ENCODE measurements around the gene SEMA4C.

SEMA4C gene

DNA sequence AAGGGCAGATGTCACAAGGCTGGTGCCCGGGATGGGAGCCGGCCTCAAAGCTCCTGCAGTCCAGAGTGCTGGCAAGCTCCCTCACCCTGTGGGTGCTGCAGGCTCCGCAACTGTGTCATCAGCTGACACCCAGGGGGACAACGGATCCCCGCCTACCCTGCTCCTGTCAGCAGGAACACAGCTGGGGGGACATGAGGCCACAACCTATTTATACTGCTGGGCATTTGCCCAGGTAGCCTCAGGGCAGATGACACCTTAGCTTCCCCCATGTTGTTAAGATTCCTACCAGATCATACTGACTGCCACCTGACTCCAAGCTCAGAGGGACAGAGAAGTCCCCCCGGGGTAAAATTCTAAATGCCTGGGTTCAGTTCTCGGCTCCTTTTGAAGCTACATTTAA, 27.3 kb downstream of the SEMA4C start:
- no peak for DNase-seq (ENCODE audit: low spot score)

DNA sequence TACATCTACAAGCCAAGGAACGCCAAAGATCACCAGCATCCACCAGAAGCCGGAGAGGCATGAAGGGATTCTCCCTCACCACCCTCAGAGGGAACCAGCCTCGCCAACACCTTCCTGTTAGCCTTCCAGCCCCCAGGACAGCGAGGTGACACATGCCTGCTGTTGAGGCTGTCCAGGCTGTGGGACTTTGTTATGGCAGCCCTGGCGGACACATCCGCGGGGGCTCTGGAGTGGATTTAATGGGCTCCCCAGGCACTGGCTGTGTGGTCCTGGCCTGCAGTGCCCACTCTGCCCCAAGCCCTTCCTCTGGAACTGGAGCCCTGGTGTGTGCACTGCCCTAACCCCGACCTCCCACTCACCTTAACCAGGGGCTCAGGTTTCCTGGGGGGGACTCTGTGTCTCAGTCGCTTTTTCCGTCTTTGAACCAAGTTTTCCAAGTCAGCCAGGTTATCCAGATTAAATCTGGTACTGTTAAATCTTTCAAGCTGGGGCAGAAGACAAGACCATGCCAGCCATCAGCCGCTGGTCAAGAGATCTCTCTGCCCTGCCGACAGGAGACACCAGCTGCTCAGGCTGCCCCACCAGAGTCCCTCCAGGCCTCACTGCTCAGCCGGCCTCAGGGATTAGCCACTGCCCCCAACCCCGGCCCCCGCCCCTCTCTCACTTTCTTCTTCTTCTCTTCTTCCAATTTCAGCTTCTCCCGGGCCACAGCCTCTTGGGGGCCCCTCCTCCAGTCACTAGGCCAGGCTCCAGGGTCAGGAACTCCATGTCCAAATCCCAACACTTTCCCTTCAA, 28.0 kb downstream of the SEMA4C start:
- DNase-seq (ENCODE audit: low spot score) = no peak

DNA sequence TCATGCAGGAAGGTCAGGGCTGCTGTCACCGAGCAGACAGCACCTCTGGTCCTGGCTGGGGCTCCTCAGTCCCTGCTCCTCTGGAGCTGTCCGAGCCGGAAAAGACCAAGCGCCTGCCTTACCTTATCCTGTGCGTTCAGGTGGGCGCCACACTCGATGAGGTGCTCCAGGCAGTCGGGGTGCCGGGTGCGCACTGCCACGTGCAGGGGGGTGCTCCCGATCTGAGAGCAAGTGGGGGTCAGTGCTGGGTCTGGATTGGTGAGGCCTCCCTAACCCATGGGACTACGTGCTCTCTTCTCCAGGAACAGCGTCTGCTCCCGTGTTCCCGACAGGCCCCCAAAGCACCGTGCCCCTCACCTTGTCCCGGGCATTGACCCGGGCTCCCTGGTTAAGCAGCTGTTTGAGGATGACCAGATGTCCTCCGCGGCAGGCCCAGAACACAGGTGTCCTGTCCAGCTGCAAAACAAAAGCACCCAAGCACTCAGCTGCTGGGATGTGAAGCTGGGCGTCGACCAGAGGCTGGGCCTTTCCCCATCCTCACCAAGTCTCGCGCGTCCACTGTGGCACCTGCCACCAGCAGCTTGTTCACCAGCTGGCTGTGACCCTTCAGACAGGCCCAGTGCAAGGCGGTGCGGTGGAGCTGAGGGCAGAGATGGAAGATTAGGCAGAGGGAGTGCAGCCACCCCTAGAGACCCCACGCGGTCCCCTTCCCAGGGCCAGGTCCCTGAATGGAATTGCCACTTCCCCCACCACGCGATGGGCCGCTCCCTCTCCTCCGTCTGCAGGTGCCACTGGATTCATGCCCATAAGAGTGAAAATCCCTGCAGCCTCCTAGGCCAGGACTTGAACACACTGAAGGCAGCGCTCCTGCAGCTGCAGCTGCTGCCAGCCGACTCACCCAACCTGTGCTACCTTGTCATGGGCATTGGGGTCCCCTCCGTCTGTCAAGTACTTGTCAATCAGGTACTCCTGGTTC, 29.7 kb downstream of the SEMA4C start:
- DNase-seq (ENCODE audit: low spot score) = no peak

DNA sequence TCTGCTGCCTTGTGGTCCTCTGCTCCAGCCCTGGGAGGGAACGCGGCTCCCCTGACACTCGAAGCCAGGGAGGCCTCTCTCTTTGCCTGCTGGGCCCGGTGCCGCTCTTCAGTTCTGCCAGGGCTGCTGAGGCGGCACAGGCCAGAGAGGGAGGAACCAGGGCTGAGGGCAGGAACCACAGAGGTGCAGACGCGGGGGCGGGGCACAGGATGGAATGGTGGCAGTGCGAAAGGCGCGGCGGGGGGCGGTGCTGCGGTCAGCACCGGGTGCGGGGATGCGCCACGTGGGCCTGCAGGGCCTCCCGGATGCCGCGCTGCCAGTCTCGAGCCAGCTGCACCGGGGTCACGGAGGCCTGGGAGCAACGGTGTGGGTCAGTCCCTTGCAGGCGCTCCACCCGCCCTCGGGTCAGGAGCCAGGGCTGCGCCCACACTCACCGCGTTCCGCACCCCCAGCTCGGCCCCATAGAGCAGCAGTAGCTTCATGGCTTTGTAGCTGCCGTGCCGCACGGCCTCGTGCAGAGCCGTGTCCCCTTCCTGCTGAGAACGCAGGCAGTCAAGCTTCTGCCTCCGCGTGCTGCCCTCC, 30.5 kb downstream of the SEMA4C start:
- no peak for DNase-seq (ENCODE audit: low spot score)

DNA sequence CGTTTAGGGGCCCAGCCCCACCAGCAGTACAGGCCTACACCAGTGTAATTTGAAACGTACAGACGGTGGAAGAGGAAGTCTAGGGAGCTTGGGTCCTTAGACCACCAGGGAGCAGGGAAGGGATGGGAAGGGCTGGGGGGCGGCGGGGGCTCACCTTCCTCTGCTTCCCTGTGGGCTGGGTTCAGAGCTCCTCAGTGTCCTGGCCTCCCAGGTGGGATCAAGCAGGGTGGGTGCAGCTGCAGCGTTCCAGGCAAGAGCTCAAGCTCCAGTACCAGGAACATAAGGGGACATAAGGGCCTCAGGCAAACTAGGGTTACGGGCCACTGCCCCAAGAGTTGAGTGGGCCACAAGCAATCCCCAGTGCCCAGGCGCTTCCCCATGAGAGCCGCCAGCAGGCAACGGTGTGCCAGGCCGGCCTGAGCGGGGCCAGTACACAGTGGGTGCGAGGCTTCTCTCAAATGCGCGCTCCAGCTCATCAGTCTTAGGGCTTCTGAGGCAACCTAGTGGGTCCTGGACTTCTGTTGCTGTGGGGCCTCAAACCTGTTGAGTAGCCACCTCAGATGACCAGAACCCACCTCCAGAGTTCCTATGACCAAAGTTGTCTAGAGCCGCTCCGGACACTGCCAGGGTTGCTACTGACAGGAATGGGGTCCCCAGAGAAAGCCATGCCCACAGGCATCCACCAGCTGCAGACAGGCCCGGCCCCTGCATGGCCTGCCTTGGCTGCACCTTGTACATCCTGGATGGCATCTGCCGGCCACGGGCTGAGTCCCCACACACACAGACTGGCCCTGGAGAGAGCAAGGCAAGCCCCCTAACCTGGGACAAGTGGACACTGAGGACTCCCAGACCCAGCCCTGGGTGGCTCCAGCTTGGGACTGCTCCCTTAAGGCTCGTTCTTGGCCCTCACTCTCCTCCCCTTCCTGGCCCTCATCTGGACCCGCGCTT, 31.3 kb downstream of the SEMA4C start:
- no peak for DNase-seq (ENCODE audit: low spot score)

DNA sequence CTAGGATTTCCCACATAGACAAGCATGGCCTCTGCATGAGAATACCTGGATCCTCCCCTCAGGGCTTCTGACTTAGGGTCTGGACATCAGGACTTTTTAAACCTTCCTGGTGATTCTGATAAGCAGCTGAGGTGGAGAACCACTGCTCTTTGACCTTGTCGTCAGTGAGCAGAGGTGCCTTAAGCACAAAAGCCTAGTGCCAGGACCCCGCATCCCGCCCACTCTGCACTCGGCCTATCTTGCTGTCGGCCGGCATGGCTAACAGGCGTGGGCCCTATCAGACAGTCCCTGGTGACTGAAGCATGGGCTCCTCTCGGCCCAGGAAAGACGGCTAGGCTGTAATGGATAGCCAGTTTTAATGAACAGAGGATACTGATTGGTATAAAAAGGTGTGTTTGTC, 32.3 kb downstream of the SEMA4C start:
- DNase-seq (ENCODE audit: low spot score) = no peak

DNA sequence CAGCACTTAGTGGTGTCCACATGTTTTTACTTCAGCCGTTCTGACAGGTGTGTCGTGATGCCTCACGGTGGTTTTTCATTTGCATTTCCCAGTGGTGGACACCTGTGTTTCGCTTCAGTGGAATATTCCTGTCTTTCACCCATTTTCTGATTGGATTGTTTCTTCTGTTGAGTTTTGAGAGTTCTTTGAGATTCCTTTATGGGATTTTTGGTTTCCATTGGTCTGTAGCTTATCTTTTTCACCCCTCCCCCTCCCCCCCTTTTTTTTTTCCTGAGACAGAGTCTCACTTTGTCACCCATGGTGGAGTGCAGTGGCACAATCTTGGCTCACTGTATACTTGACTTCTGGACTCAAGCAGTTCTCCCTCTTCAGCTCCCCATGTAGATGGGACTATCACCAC, 34.0 kb downstream of the SEMA4C start:
- DNase-seq (ENCODE audit: low spot score) = no peak

DNA sequence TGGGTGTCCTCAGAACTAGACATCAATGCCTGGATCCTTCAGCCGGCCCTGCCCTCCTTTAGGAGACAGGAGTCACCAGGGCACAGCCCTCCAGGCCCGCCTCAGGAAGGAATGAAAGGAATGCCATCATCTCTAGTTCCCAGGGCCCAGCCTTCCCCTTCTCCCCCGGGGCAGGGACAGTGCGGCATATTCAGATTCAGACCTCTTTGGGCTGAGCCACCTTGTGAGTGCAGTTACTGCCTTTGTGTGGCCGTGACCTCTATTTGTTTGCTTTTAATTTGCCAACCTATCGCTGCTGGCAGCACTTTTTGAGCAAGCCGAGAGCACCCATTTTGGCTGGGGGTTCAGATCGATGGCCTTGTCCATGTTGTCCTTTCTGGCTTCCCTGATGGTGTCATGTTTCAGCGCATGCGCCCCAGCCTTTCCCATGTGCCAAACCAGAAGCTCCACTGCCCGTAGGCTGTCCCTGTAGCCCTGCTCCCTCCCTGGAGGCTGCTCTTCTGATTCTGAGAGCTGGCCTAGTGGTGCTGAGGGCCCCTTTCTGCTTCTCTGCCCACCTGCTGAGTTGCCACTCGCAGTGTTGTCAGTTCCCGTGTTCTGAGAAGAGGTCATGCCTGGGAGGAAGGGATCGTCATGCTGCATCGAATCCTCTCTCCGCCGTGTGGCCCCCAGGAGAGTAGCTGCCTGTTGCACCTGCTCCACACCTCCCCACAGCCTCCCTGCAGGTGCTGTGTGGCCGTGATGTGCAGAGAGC, 36.9 kb downstream of the SEMA4C start:
- peak; percentile 92 for DNase-seq (ENCODE audit: low spot score)

DNA sequence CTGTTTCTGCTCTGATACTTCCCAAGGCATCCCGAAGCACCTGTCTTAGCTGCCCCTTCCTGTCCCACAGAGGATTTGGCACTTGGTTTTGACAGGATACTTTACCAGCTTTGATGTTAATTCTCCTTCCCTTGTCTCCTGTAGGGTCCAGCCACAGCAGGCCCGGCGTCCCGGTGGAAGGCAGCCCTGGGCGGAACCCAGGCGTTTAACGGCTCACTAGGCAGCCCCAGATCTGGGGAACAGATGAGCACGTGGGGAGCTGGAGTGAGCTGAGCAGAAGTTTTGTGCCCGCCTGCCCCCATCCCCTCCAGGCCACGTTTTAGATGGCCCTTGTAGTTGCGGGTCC, 37.5 kb downstream of the SEMA4C start:
- no peak for DNase-seq (ENCODE audit: low spot score)

DNA sequence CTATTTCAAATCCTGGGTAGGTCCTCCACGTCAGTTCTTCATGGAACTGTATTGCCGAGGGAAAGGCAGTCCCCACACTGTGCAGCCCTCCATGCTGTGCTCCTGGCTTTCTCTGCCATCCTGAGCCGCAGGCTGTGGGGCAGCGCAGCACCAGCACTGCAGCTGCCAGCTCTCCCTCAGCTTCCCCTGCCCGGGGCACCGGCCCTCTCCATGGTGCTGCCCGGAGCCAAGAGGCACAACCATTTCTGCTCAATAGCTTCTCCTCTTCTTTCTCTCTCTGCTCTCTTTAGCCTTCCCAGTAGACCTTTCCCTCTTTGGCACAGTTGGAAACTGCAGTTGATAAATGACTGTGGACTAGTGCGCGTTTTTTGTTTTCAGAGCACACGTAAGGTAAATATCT, 38.2 kb downstream of the SEMA4C start:
- peak; percentile 71 for DNase-seq (ENCODE audit: low spot score)

DNA sequence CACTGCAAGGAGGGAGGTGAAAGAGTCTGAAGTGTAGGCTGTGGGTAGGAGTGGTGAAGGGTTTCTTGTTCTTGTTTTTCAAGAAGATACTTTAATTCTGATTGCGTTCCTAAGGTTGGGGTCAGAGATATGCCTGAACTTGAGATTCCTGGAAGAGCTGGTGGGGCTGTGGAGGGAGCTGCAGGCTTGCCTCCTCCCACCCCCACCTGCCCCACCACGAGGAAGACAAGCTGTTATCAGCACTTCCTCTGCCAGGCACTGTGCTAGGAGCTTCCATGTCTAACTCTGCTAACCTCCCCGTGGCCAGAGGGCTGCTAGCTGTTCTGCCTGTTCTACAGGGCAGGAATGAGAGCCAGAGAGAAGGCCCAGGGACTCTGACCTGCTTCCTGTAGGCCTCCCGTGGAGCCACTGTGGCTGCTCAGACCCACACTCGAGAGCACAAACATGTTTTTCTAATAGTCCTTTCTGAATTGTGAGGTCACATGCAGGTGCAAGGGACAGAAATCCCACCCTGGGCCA, 39.8 kb downstream of the SEMA4C start:
- DNase-seq (ENCODE audit: low spot score) = no peak

DNA sequence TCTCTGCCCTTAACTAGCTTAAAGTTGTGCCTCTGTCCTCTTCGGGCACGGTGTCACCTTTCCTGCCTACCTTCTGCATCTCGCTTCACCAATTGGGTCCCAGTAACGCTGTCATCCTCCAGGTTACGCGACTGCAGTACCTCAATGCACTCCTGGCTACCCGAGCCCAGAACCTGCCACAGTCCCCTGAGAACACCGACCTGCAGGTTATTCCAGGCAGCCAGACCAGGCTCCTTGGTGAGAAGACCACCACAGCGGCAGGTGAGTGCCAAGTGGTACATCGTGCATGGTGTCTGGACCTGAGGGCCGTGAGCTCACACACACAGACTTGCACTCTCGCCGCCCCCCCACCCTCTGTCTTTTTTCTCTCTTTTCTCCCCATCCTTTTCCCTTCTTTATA, 41.0 kb downstream of the SEMA4C start:
- no peak for DNase-seq (ENCODE audit: low spot score)

DNA sequence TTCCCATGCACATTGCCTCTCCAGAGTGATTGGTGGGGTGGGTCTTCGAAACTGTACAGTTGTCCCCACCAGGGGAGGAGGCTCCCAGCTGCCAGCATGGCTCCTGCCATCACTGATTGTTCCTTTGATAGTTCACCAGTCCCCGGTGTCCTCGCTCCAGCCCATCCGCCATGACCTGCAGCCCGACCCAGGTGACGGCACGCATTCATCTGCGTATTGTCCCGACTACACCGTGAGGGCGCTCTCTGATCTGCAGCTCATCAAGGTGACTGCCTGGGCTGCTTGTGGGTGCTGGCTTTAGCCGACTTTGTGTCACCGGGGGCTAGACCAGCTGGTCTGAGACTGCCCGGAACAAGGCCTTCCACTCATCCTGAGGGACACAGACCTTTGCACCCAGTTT, 41.4 kb downstream of the SEMA4C start:
- no peak for DNase-seq (ENCODE audit: low spot score)

DNA sequence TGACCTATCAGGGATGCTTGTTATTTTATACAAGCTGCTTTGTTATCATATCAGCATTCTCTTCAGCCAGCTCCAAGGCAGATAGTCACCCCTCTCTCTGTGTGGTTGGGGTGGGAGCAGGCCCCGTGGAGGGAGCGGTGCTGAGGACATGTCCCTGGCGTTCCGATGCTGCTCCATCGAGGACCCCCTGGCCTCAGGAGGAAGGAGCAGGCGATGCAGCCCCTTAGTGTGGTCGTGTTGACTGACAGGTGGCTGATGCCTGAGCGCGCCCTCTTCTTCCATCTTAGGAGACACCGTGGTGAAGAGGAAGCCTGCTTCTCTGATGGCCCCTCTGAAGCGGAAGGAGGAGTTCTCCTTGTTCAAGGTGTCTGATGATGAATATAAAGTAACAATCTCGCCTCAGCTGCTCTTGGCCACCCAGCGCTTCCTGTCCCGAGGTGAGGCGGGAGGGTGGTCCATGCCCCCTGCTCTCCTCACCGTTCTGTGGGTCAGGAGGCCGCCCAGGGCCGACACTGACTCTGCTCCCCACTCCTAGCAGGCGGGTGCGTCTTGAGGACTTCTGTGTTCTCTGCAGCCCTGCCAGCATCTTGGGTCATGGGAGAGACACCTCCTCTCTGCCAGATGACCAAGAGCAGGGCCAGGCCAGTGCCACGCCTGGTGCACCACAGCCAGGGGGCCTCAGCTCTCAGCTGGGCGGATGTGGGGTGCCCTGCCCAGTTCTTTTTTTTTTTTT, 43.2 kb downstream of the SEMA4C start:
- no peak for DNase-seq (ENCODE audit: low spot score)

DNA sequence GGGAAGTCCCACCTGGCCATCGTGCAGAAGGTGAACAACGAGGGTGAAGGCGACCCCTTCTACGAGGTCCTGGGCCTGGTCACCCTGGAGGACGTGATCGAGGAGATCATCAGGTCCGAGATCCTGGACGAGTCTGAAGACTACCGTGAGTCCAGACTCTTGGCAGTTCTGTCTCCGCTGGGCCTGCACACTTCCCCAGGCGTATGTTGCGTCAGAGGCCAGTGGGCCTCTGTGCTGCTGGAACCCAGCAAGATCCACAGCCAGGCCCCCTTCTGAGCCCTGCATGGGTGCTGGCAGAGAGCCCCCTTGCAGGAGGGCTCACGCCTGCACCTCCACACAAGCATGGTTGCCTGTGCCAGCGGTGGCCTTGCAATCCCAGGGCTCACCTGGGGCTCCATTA, 44.8 kb downstream of the SEMA4C start:
- DNase-seq (ENCODE audit: low spot score) = no peak

DNA sequence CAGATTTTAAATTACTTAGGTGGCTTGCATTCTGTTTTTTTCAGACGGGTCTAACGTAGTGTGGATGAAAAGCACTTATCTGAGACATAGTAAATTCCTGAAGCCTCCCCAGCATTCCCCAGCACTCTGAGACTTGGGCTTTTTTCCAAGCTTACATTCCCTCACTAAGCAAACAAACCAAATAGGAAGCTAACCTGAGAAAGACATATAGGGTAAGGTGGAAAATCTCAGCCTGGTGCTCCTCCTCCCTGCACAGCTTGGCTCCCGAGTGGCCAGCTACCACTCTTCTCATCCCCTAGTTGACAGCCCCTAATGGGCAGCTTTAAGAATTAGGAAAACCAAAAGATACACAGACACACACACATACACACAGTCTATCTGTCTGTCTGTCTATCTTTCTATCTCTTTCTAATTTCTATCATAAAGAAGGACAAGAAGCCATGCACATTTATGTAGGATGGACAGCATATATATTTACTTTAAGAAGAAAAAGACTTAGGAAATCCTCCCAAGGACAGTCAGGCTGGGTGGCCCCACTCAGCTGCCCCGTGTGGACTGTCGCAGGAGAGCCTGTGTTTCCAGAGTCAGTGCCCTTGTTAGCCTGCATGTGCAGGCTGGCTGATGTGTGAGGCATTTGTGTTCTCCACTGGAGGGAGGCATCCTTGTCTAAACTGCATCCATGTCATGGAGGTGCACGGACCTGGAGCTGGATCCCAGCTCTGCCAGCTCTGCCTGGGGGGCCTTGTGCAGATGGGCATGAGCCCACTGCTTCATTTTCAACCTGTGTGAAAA, 45.6 kb downstream of the SEMA4C start:
- DNase-seq (ENCODE audit: low spot score) = no peak

DNA sequence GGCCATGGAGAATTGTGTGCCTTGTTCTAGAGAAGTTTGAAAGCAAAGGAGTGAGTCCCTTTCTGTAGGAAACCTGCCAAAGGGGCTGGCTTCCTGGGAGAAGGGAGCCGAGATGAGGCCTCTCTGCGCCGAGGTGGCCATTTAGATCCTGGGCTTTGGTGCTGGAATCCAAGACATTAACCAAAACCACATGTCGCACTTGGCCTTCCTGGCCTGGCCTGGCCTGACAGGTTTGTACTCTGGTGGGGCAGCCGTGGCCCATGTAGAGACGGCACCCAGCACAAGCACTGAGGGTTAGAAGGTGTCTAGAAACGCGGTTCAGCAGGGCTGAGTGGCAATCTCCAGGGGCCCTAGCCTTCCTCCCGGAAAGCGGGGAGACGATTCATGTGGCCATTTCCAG, 46.7 kb downstream of the SEMA4C start:
- no peak for DNase-seq (ENCODE audit: low spot score)

DNA sequence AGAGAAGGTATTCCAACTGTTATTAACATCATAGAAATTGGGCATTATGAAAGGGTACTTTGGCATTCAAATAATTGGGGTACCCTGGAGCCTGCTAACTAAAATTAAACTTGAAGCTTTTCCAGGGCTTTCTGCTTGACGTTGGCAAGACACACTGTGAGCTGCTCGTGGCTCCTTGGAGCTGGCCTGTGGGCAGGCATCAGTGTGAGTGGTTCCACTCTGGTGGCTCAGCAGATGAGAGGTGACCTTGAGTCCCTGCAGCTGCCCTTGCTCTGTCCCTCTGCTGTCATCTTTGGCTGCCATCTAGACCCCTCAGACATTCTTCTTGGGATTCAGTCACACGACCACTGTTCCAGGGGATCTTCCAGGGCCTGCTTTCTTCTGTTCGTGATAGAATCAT, 47.1 kb downstream of the SEMA4C start:
- DNase-seq (ENCODE audit: low spot score) = no peak

DNA sequence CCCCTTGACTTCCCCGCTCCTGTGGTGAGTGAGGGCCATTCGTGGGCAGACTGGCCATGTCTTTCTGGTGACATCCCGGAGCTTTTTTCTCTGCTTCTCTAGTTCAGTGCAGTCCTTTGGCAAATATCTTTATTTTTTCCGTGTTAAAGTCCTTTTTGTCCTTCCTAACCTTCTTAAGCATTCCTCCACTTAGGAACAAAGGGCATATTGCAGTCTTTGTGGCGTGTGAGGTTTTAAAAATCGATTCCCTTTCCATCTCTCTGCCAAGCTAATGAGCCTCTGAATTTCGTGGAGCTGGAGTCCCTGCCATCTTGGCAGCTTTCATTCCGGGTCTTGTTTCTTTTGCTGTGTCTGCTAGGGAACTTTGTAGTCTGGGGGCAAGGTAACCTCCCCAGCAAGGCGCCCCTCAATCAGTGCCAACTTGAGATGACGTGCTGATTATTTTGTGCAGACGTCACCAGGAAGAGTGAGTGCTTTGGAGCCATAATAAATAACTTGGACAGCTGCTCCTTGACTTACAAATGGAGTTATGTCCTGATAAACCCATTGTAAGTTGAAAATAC, 48.7 kb downstream of the SEMA4C start:
- no peak for DNase-seq (ENCODE audit: low spot score)

Measured in iPS-NIHi11 (cell line).